ENCODE results near the gene EDRF1.

The EDRF1 gene

GRCh38 chr10:125785791-125786190 lies 66.3 kb downstream of the EDRF1 start:
- ATAC-seq = no peak
- no peak for TF ChIP-seq POU6F1 (CRISPR knock-in tag; IDR thresholded peaks at IDR 0.05; ENCODE audit: borderline replicate concordance, low read depth)
- TF ChIP-seq RARB (CRISPR knock-in tag; IDR thresholded peaks at IDR 0.05) = no peak
- TF ChIP-seq ZNF70 (CRISPR knock-in tag; IDR thresholded peaks at IDR 0.05) = no peak
- no peak for TF ChIP-seq OSR1 (CRISPR knock-in tag; IDR thresholded peaks at IDR 0.05)
- no peak for TF ChIP-seq ZNF8 (CRISPR knock-in tag; IDR thresholded peaks at IDR 0.05)
- no peak for TF ChIP-seq PPARA (CRISPR knock-in tag; IDR thresholded peaks at IDR 0.05; ENCODE audit: borderline replicate concordance)
- TF ChIP-seq CSRNP3 (CRISPR knock-in tag; IDR thresholded peaks at IDR 0.05) = no peak
- no peak for TF ChIP-seq ISL1 (CRISPR knock-in tag; IDR thresholded peaks at IDR 0.05)
- TF ChIP-seq BACH2 (CRISPR knock-in tag; IDR thresholded peaks at IDR 0.05; ENCODE audit: borderline replicate concordance) = no peak
- TF ChIP-seq ARNTL (CRISPR knock-in tag; IDR thresholded peaks at IDR 0.05; ENCODE audit: borderline replicate concordance, low read depth) = no peak
- TF ChIP-seq TOX (CRISPR knock-in tag; IDR thresholded peaks at IDR 0.05; ENCODE audit: borderline replicate concordance) = no peak
- TF ChIP-seq ESRRG (CRISPR knock-in tag; IDR thresholded peaks at IDR 0.05) = no peak
- TF ChIP-seq ZFP3 (CRISPR knock-in tag; IDR thresholded peaks at IDR 0.05) = no peak
- no peak for TF ChIP-seq CREB5 (CRISPR knock-in tag; IDR thresholded peaks at IDR 0.05; ENCODE audit: low read depth)
- TF ChIP-seq CSDC2 (CRISPR knock-in tag; IDR thresholded peaks at IDR 0.05) = no peak
- no peak for TF ChIP-seq TCF4 (CRISPR knock-in tag; IDR thresholded peaks at IDR 0.05; ENCODE audit: borderline replicate concordance)
- no peak for TF ChIP-seq TSHZ2 (CRISPR knock-in tag; IDR thresholded peaks at IDR 0.05)
- TF ChIP-seq ZFP30 (CRISPR knock-in tag; IDR thresholded peaks at IDR 0.05) = no peak
- TF ChIP-seq ZC3H10 (CRISPR knock-in tag; IDR thresholded peaks at IDR 0.05) = no peak

- no peak for TF ChIP-seq CSRNP3 (CRISPR knock-in tag; IDR thresholded peaks at IDR 0.05)
- TF ChIP-seq BACH2 (CRISPR knock-in tag; IDR thresholded peaks at IDR 0.05; ENCODE audit: borderline replicate concordance) = no peak
- no peak for TF ChIP-seq ZFP30 (CRISPR knock-in tag; IDR thresholded peaks at IDR 0.05)
- TF ChIP-seq TSHZ2 (CRISPR knock-in tag; IDR thresholded peaks at IDR 0.05) = no peak
- TF ChIP-seq PPARA (CRISPR knock-in tag; IDR thresholded peaks at IDR 0.05; ENCODE audit: borderline replicate concordance) = no peak
- no peak for TF ChIP-seq CREB5 (CRISPR knock-in tag; IDR thresholded peaks at IDR 0.05; ENCODE audit: low read depth)
- no peak for TF ChIP-seq ARNTL (CRISPR knock-in tag; IDR thresholded peaks at IDR 0.05; ENCODE audit: borderline replicate concordance, low read depth)
- TF ChIP-seq ZNF70 (CRISPR knock-in tag; IDR thresholded peaks at IDR 0.05) = no peak
- no peak for TF ChIP-seq ZNF565 (CRISPR knock-in tag; conservative IDR thresholded peaks at IDR 0.05; ENCODE audit: low read depth)
- TF ChIP-seq CSDC2 (CRISPR knock-in tag; IDR thresholded peaks at IDR 0.05) = no peak
- ATAC-seq = no peak
Observed at GRCh38 chr10:125788156-125789034, 68.9 kb downstream of the EDRF1 start.
